22Rv1 (cell line): ENCODE data around the gene STK25.

Experiments
- H3K27ac ChIP-seq: fragments of 450-650 bp; 2 replicates; pipeline ENCODE4 v1.5.1; 2017
- CTCF ChIP-seq: fragments of 450-650 bp; IDR thresholded peaks from 2 replicates; pipeline ENCODE4 v1.5.1; 2017; ENCODE audit warnings: mild to moderate bottlenecking
- ZFX ChIP-seq: fragments of 450-650 bp; IDR thresholded peaks from 2 replicates; pipeline ENCODE4 v1.6.1; 2017; ENCODE audit warnings: antibody characterized with exemption, borderline replicate concordance

STK25 gene

DNA sequence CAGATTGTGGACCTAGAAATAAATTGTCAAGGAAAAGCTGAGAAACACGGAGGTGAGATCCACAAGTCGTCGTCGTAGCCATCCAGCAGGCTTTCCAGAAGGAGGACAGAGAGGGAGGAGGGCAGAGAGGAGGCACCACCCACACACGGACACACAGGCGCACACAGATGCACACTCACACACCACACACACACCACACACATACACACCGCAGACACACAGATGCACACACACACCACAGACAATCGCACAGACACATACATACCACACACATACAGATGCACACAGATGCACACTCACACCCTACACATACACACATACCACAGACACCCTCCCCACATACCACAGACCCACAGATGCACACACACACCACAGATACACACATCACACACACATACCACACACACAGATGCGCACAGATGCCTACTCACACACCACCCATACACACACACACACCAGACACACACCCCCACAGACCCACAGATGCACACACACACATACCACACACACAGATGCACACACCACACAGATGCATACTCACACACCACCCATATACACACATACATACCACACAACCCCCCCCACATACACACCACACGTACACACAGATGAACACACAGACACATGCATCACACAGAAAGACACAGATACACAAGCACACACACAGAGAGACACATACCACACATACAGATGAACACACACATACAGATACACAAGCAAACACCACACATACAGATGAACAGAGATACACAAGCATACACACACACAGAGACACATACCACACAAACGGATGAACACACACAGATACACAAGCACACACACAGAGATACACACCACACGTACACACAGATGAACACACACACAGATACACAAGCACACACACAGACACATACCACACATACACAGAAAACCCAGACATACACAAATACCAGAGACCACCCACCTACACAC, 37.4 kb upstream of the STK25 start:
- no peak overlapping the region for H3K27ac ChIP-seq

DNA sequence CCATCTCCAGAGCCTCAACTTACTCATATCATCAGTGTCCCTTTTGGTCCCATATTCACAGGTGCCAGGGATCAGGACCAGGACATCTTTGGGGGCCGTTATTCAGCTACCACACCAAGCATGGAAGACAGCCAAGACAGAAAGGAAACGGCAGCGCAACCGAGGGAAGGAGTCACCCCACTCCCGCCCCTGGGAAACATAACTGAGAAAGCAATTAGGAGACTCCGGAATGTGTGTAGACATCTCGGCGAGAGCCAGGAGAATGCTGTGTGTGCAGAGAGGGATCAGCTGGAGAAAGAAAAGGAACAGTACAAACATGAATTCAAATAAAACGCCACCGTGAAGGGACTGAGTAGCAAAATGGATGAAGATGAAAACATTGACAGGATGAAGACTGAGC, 36.7 kb upstream of the STK25 start:
- H3K27ac ChIP-seq, result no peak overlapping the region
- TF ChIP-seq CTCF (no peak), ZFX (no peak)

More for the DNA sequence above, 37.4 kb upstream of the STK25 start:
- no peak for TF ChIP-seq ZFX
- no peak for TF ChIP-seq CTCF

GRCh38 chr2:241542278-241542605, 33.9 kb upstream of the STK25 start:
- no peak overlapping the region for H3K27ac ChIP-seq
- no peak for TF ChIP-seq ZFX
- TF ChIP-seq CTCF, result no peak

DNA sequence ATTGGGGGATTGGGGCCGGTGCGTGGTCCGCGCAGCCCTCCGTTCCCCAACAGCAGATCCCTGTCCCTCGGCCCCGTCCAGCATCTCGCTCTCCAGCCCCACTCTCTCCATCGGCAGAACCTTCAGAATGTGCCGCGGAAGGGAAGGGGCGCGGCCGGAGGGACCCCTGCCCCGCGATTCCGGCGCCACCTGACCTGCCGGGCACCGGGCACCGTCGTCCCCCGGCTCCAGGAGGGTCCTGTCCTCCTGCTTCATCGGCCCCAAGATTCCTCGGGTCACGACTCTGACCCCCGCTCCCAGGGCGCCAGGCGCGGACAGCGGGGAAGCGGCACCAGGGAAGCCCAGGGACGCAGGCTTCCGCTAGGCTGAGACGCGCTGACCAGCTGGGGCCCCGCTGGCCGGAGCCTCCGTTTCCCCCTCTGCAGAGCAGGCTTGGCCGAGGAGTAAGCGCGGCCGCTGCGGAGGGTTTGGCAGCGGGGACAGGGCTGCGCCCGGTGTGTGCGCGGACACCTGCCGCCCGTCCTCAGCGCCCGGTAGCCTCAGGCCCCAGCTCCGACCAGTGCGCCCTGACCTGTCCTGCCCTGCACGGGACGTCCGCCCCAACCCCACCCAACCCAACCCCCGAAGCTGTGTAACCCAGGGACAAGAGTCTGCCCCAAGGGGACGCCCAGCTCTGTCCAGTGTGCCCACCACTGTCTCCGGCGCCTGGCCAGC, 33.3 kb upstream of the STK25 start:
- no peak overlapping the region for H3K27ac ChIP-seq
- TF ChIP-seq ZFX, result no peak
- TF ChIP-seq CTCF, result no peak

DNA sequence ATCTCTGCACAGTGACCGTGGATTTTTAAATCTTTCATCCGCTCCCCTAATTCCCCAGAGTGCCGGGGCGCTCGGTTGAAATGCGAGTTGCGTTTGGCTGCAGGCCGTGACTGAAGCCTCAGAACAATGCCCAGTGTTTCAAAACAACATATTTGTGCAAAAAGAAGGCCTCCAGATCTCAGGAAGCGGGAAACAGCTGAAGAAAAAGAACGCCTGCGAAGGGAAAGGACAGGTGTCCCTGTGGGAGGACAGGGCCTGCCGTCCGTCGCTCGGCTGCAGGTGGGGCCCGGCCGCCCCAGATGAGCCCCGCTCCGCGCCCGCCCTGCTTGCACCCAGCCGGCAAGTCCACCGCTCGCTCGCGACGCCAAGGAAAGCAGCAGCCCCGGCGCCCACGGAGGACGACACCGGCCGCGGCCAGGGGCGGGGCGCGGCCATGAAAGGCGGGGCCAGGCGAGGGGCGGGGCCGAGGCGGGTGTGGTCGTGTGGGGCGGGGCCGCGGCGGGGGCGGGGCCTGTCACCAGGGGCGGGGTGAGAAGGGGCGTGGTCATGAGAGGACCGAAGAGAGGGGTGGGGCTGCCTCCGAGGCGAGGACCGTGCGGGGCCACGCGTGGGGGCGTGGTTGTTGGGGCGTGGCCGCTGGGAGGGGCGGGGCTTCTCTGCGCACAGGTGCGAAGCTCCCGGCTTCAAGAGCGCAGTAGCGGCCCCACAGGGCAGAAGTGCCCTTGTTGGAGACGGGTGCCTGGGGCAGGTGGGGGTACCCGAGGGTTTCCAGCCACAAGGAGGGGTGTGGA, 32.6 kb upstream of the STK25 start:
- no peak overlapping the region for H3K27ac ChIP-seq
- TF ChIP-seq ZFX (no peak), CTCF (no peak)

DNA sequence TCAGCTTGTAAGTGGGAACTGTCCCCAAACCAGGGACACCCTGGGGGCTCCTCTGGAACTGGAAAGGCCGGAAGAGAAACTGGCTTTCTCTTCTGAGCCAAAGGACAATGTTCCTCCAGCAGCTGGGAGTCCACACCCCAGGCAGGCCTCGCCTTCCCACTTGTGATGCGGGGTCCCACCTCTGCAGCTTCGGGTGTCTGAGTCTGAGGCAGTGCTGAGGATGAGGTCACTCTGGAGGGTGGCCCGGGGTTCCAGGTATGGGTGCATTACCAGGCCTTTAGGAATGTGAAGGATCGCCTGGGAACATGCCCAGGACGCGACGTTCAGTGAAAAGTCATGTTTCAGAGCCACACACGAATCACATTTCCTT, 32.0 kb upstream of the STK25 start:
- no peak for TF ChIP-seq CTCF
- no peak for TF ChIP-seq ZFX
- H3K27ac ChIP-seq, result no peak overlapping the region
